GM19455 (cell line): ENCODE results near the gene B3GNT2.
"Not testable (repeated sequence)": the region's sequence is repeated elsewhere in the genome, so short reads cannot be mapped to it uniquely, and the experiment has no call there.

Experiments
- ATAC-seq: cut with Tn5 transposase; IDR thresholded peaks from one replicate; pipeline ENCODE4 v1.9.1; 2021; ENCODE audit not compliant: unreplicated experiment

Gene B3GNT2, protein sequence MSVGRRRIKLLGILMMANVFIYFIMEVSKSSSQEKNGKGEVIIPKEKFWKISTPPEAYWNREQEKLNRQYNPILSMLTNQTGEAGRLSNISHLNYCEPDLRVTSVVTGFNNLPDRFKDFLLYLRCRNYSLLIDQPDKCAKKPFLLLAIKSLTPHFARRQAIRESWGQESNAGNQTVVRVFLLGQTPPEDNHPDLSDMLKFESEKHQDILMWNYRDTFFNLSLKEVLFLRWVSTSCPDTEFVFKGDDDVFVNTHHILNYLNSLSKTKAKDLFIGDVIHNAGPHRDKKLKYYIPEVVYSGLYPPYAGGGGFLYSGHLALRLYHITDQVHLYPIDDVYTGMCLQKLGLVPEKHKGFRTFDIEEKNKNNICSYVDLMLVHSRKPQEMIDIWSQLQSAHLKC

DNA sequence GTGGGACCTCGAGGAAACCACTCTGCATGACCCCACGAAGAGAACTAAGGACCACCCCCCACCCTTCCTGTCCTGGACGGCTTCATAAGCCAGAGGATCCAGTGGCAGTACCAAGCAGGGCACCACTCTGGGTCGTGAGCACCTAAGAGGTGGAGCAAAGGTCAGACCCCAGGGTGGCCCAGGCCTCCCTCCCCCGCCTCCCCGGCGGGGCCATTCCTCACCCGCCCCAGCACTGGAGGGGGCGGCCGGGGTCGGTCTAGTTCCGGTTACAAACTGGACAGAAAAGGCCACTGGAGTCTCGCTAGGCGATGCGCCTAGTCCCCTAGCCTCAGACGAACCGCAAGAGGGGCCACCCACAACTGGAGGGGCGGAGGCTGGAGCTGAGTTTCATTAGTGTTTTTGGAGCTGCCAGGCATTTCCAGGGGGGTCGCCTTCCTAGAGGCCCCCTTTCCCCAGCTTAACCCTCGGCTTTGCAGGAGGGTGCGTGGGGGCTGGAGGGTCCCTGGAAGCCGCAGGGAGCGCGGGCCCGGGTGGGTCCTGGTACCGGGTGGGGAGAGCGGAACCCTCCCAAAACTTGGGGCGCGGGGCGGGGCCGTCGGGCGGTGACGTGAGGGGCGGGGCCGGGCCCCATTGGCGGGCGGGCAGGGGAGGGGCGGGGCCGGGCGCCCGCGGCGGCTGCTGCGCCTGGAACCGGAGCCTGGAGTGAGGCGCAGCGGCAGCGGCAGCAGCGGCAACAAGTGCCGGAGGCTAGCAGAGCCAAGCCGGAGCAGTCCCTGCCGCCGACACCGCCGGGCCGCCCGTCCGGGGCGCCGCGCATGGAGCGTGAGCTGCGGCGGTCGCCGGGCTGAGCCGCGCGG lies at the start of gene B3GNT2:
B3GNT2 (plus strand) TSS at position 695 of the 857 bp plus-strand sequence. CDS start 26,106 bp downstream, outside the sequence.
- ATAC-seq = peak; percentile 60

DNA sequence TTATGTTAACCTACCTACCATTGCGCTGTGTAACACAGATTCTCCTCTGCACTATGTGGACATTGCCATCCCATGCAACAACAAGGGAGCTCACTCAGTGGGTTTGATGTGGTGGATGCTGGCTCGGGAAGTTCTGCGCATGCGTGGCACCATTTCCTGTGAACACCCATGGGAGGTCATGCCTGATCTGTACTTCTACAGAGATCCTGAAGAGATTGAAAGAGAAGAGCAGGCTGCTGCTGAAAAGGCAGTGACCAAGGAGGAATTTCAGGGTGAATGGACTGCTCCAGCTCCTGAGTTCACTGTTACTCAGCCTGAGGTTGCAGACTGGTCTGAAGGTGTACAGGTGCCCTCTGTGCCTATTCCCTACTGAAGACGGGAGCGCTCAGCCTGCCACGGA lies 49.1 kb upstream of the B3GNT2 start:
- not testable (repeated sequence) for ATAC-seq

DNA sequence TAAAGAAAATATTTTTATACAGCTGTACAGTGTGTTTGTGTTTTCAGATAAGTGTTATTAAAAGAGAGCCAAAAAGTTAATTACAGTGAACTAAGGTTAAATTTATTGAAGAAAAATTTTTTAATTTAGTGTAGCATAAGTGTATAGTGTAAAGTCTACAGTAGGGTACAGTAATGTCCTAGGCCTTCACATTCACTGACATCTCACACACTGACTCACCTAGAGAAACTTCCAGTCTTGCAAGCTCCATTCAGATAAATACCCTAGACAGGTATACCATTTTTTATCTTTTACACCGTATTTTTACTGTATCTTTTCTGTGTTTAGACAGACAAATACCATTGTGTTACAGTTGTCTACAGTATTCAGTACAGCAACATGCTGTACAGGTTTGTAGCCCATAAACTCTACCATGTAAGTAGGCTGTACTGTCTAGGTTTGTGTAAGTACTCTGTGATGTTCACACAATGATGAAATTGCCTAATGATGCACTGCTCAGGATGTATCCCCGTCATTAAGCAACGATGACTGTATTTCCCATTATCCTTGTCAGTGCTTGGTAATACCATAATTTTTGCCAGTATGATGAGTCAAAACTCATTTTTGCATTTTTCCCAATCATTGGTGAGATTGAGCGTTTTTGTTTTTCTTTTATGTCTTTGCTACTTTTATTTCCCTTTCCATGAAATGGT lies 48.2 kb upstream of the B3GNT2 start:
- no peak for ATAC-seq

DNA sequence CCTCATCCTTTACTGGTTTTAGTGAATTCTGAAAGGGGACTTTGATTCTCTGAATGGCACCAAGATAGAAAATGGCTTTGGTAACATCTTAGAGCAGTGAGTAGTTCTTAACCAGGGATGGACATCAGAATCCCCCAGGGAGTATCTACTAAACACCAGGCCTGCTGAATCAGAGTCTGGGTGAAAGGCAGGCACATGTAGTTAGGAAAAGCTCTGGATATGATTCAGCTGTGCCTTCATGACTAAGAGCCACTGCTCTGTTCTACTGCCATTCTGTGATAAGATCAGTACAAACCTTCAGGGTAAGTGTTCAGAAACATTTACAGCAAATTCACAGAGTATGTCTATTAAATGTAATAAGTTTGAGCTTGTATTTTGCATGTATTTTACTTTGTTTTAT lies 46.2 kb upstream of the B3GNT2 start:
- ATAC-seq = no peak

DNA sequence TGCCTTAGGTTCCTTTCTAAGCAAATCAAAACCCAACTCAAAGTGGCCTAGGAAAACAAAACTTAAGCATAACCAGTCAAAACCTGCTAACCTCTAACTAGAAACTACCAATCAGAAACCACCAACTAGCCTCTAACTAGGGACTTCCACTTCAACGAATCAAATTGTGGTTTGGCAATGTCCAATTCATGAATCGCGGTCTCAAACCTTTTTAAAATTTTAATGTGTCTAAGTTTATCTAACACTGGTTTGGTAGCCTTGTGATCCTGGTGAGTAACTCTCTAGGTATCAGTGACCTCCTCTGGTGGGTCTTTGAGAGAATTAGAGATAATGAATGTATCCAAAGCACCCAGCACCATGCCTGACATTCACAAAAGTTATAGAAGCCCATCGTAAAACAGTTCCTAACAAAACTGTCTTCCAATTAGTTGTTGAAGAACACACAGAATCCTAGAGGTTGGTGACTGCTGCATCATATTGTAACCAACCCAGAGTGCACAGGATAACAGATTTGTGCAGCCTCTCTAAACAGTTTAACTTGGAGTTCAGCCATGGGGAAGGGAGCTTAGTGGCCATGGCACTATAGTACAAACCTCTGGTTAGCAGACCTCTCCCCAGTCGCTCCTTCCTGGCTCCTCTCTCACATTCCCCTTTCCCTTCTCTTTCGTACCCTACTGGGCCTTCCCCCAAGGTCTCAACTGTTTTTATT lies 45.2 kb upstream of the B3GNT2 start:
- ATAC-seq = no peak

DNA sequence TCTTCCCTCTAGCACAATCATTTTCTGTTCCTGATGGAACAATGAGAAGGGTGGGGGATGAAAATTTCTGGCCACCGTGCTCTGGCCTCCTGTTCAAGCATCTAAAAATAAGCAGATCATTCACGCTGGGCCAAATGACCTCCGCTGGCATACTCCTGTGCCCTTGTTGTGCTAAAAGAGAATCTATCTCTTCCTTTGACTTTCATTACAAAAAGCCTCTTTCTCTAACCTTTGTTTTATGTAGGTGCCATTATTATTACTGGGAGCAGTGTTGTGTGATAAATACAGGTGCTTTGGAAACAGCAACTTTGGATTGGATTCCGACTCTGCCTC lies 44.6 kb upstream of the B3GNT2 start:
- no peak for ATAC-seq

DNA sequence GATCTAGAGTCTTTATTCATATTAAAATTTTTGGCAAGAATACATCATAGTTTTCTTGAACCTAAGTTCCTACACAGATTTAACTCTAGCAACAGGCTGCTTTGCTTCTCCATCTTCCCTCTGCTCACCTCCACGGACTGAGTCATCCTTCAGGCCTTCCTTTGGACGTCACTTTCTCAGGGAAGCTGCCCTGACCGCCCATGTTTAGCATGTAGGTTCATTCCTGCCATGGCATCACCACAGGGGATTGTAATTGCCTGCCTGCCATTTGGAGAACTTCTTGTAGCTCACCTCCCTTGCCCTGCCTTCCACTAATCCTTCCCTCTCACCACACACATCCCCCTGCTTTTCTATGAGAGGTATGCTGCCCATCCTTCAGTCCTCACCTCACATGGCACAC lies 43.9 kb upstream of the B3GNT2 start:
- no peak for ATAC-seq

DNA sequence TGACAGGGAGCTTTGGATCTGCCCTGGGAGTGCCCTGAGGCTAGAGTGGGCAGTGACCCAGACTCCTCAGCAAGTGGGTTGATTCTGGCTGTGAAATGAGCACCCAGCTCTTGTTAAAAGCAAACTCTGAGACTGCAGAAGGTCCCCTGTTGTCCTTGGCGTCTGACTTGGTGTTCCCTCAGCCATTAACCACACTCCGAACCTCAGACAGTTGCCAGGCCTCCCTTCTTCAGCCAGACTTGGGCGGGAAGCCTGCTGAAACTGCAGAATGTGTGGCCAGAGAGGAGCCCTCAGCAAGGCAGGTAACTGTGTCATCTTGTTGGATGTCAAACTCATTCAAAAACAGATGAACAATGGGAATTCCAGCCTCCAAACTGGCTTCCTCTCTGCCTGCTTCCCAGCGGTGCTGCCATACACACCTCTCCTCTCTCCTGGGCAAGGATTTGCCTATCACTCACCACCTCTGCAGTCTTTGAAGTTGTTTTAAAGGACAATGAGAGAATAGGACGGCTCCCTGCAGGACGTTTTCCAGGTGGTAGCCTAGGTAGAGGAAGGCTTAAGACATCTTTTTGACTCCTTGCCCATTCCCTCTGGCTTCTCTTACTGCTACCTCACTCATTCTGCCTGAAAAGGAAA lies 38.9 kb upstream of the B3GNT2 start:
- ATAC-seq = no peak

DNA sequence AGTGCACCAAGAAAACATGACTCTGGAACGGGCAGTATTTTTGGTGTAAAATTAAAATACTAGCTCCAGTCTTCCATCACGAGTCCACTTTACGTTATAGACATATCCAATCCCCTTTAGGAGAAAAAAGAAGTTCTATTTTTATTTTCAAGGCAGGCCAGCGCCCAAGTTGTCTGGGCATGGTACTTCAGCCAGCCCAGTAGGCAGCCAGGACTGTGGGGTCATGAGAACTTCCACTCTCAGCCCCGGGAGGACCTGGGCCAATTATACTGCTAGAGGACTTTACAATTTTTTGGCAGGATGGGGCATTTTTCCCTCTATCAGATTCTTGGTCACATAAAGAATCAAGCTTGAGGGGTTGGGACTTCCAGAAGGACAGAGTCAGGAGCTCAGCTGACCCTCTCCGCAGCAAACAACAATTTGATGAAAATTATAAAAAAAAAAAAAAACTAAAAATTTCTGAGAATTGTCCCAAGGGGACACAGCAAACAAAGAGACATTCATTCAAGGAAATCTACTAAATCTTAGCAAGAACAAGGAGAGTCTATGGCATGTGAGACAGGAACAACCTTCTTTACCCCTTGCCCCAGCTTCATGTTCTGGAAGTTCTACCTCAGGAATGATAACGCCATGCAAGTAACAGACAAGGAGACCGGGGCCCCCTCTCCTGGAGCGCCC lies 37.3 kb upstream of the B3GNT2 start:
- no peak for ATAC-seq

DNA sequence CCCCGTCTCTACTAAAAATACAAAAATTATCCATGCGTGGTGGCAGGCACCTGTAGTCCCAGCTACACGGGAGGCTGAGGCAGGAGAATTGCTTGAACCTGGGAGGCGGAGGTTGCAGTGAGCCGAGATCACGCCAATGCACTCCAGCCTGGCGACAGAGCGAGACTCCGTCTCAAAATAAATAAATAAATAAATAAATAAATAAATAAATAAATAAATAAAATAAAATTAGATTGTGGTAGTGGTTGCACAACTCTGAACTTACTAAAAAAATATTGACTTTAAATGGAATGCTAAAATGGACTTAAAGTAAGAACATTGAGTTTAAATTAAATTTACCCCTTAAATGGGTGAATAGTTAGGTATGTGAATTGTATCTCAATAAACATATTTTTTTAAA lies 35.2 kb upstream of the B3GNT2 start:
- not testable (repeated sequence) for ATAC-seq

DNA sequence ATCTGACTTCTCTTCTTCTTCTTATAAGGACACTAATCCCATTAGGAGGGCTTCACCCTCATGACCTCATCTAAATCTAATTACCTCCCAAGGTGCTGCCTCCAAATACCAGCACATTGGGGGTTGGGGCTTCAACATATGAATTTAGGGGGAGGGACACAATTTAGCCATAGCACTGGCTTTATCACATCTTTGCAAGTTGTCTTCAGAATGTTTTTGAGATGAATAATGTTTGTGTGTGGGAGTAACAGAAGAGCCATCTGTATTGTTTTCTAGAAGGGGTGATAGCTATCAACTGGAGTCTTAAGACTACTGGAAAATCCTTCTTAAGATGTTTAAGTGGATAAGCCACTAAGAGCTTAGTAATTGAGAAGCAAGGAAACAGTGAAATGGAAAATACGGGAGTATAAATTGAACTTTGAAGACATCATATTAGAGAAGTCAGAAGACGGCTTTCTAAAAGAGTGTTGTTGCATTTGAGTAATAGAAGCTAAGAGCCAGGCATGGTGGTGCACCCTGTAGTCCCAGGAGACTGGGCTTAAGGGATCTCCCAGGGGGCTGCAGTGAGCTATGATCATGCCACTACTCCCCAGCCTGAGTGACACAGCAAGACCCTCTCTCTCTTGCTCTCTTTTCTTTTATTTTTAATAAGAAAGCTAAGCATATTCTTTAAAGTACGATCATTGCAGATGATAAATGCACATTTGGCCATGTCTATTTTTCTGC lies 32.6 kb upstream of the B3GNT2 start:
- no peak for ATAC-seq

DNA sequence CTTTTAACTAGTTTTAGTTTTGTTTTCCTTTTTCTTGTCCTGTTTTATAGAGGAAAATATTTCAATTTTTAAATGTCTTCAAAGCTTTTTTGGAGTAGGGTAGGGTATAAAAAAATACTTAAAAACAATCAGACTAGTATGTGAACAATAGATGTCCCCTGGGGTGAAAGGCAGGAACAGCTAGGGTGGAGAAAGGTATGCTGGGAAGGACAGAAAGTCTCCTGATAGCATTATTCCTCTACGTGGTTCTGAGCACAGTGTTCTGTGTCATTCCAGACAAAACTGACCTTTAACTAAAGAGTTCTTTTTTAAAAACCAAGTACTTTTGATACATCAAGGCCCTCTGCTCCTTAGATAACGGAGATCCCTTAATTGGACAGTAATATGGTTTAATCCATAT lies 32.1 kb upstream of the B3GNT2 start:
- no peak for ATAC-seq

DNA sequence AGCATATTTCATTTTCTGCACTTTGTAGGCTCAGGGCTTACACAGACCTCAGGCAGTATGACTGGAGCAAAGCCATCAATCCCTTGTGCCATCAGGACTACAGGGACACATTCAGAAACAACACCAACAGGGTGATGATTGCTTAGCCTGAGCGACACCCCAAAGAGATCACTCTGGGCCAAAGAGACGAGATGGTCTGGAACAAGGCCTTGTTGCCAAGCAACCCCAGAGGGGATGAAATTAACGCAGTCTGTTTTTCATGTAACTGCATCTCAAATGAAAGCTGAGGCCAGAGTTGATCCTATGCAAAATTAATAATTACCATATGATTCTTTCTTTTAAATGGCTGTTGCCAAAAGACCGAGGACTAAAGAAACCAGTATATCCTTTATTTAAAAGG lies 20.2 kb upstream of the B3GNT2 start:
- ATAC-seq = no peak

DNA sequence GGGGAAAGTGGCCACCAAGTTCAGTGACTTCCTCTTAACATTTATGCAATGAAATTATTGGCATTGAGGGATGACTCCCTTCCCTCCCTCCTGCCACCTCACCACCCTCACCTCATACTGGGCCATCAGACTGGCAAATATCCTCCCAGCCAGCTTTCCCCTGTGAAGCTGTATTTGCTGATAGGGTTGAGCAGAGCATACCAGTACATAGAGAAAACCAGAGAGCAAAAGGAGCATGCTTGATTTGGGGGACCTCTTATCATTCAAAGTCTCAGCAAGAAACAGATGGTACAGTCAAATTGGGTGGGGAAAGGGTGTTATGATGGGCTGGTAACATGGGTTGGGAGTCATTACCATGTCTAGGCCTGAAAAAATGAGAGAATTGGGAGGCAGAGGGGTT lies 19.1 kb upstream of the B3GNT2 start:
- no peak for ATAC-seq

DNA sequence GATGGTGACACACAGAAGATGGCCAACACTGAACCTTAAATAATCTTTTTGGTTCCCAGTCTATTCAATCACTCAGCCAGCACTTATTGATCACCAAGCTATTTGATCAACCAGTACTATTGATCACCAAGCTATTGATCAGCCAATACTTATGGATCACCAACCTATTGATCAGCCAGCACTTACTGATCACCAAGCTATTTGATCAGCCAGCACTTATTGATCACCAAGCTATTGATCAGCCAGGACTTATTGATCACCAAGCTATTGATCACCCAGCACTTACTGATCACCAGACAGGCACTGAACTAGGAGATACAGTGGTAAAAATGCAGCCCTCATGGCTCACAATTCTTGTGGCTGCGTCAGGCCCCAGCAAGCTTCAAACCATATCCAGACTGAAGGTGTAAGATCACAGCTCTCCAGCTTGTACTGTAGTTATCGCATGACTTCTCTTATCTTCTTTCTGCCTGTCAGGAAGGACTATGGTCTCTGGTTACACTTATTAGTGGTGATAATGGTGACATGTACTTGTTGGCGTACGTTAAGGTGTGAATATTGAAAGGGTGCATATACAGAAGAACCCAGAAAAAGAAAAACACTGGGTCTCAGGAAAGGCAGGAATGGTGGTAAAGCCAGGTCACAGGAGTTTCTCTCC lies 18.4 kb upstream of the B3GNT2 start:
- no peak for ATAC-seq

DNA sequence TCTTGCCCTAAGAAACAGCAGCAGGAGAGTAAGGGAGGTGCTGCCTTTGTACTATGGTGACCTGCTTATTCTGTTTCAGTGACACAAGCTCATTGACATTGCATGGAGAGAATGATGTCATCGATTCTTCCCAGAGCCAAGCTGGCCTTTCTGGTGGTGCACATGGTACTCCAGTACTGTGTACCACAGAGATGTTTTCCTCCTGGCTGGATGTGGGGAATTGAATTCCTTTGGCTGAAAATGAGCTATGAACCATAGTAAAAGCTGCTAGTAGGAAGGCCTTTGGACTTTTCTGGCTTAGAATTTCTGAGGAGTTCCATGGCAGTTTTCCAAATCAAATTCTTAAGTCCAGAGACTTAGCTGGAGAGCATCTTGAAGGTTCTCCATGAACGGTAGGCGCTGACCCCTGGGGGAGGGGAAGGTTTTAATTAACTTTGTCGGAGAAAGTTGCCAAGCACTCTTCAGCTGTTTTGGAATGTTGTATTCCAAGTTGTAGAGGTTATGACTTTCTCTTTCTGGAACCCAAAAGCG lies 17.1 kb upstream of the B3GNT2 start:
- ATAC-seq = no peak

DNA sequence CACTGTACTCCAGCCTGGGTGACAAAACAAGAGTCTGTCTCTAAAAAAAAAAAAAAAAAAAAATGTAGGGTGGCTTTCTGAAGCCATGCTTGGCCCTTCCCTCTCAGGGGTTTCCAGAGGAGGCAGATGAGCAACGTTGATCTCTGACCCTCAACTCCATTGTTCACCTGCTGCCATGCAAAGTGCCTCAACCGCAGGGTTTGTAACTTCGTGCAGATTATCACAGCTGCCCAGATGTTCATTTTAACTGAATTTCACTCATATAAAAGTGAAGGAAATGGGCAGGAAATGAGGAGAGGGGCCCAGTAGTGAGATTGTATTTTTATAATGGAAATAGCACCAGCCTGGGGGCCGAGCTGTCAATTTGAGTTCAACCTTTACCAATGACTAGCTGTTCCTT lies 14.9 kb upstream of the B3GNT2 start:
- ATAC-seq = no peak

DNA sequence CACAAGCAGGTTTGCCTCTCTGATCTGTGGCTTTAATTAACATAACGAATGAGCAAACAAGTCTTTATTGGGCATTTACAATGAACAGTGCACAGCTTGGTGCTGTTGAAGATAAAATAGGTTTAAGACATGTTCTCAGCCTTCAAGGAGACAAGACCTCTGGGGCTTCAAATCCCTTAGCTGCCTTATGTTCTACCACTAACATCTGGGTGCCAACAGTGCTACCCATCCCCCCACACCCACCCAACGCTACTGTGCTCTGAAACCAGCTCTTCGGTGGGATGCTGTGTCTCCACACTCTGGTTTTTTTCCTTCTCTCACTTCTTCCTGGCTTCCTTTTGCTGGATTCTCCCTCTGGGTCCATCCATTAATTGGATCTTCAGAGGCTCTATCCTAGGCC lies 14.1 kb upstream of the B3GNT2 start:
- no peak for ATAC-seq
